GM18517 (cell line): ENCODE data around the gene HIC2.
"Not testable (repeated sequence)": the region's sequence is repeated elsewhere in the genome, so short reads cannot be mapped to it uniquely, and the experiment has no call there.

Source experiments
- ATAC-seq: cut with Tn5 transposase; IDR thresholded peaks from one replicate; pipeline ENCODE4 v1.9.1; 2021; ENCODE audit warnings: mild to moderate bottlenecking, moderate library complexity; ENCODE audit not compliant: unreplicated experiment

Gene HIC2

DNA sequence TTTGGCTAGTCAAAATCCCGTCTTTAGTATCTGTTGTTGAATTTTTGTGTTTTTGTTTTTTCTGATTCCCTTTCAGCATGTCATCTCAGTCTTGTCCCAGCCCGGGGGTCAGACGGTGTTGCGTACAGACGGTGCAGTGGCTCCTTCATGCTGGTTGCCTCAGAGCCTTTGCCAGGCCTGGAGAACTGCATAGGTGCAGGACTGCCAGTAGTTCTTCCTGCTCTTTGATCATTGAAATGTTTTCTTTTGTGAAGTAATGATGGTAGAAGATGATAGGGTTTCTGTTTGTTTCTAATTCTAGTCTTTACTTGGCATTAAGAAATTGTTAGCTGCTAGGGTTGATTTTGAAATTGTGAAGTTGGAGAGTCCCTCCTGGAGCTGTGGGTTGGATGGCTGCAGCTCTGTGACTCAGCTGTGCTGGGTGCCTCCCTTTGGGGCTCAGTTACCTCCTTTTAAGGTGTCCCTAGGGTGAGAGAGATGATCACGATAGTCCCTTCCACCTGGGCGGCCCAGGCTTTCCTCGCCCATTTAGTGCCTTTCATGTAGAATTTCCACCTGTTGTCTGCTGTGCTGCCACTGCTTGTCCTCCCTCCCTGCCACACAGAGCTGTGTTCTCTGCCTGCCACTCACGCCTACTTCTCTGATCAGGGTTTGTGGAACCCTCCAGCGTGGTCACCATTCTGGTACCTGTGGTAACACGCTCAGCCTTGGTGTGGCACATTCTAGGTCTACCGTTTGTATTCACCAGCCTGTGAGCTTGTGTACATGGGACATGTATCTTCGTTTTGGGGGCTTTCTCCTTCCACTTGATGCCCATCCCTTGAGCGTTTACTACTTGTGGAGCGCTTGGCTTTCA, 17.4 kb downstream of the HIC2 start:
- not testable (repeated sequence) for ATAC-seq

DNA sequence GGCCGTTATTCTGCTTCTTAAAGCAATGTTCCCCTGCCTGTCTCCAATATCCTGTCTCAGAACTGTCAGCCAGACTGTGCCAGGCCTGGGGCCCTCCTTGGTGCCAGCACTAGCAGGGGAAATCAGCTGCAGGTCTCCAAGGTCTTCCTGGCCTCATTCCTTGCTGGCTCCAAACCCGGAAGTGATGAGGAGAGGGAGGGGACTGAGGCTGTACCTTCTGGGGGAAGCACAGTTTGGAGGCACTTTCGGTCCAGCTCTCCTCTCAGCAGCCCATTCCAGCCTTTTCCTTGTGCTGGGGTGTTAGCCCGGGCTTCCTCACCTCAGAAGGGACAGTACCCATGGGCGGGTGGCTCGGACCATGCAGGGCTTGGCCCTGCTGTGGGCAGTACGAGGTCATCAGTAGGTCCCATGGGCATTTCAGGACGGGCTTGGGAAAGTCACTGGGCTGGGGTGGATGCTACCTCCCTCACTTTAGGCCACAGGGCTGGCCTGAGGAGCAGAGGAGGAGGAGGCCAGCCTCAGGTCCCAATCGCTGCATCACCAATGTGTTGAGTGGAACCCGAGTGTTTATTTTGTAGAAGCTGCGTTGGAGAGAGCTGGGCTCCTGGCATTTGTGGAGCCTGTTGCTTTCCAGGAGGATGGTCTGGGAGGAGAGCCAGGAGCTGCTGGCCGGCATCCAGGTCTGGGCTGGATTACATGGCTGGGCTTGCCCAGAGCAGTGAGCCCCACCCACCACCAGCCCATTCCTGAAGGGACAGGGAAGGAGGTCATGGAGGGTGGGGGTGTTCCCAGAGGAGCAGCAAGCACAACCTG, 19.0 kb downstream of the HIC2 start:
- ATAC-seq: not testable (repeated sequence)

DNA sequence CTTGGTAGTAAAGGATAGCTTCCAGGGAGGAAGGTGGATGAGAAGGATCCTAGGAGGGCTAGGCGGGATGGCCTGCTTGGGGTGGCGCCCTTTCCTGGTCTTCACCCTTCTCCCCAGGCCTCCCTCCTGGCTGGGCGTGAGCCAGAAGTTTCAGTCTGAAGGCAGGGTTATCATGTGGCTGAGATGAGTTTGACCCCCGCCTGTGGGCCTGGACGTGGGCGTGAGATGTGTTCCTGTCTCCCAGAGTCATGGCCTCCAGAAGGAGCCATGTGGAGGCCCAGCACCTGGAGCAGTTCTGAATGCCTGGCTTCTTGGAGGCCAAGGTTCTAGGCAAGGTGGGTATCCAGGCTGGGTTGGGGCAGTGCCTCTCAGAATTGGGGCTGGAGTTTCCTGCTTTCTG, 20.8 kb downstream of the HIC2 start:
- not testable (repeated sequence) for ATAC-seq

DNA sequence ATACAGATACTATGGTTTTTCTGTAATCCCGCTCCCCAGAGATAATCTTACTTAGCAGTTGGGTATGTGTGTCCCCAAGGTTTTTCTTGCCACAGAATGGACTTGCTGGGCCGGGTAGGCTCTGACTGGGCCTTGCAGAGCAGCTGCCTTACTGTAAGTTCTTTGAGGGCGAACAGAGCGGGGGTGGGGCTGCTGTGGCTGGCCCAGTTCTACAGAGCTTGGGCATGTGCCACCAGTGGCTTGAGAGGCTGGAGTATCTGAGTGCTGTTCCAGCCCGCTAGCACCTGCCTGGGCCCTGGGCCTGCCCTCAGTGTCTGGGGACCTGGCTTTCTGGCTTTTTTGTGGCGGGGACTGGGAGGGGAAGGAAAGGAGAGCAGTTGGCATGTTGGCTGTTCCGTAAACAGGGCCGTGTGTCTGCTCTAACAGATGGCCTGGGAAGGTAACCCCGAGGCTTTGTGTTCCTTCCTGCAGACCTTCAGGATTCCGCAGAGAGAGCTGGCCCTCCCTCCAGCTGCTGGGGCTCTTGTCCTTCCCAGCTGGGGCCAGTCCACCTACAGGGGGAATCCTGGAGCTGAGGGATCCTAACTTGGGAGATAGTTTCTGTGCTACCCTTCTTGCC, 23.0 kb downstream of the HIC2 start:
- not testable (repeated sequence) for ATAC-seq

DNA sequence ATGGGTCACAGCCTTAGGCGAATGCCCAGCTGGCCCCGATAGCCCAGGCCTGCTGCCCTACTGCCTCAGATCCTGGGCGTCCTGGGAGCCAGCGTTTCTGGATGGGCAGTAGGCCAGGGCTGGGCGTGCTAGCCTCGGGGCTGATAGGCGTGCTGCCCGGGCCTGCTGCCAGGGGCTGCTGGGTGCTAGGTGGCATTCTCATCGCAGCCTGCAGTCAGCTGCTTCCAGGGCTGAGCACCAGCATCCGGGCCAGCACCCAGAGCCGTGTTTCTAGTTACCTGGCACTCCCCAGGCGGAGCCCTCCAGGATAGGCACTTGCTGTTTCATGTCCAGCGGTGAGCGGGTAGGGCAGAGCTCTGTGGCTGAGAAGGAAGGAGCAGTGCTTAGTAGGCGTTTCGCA, 23.5 kb downstream of the HIC2 start:
- not testable (repeated sequence) for ATAC-seq

DNA sequence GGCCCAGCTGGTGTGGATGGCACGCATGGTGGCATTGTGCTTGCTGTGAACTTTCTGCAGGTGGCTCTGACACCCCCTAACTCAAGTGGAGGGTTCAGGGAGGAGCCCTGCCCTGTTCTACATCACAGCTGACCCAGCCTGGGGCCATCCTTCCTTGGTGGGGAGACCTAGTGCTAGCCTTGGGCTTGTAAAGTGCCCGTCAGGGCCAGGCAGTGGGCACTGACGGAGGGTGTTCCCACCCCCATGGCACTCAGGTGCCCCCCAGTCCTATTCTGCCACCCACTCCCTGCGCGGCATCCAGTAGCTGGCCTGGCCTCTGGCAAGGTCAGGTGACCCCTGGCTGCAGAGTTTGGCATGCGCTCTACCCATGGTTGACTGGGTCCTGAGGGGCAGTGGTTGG, 24.0 kb downstream of the HIC2 start:
- not testable (repeated sequence) for ATAC-seq

DNA sequence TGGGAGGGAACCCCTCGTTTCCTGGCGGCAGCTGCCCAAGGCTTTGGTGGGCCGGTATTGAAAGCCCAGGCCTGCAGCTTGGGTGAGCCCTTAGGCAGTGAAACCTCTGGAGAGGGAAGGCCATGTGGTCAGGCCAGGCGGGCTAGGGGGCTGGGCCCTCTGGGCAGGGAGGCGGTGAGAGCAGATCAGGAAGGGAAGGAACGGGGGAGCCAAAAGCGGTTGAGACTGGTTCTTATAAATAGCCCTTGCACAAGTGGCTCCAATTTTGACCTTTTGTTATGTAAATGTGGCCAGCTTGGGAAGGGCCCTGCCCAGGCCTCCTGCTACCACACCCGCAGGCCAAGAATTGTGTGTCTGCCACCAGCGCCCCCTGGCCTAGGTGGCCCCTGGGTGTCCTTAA, 25.0 kb downstream of the HIC2 start:
- ATAC-seq: not testable (repeated sequence)

DNA sequence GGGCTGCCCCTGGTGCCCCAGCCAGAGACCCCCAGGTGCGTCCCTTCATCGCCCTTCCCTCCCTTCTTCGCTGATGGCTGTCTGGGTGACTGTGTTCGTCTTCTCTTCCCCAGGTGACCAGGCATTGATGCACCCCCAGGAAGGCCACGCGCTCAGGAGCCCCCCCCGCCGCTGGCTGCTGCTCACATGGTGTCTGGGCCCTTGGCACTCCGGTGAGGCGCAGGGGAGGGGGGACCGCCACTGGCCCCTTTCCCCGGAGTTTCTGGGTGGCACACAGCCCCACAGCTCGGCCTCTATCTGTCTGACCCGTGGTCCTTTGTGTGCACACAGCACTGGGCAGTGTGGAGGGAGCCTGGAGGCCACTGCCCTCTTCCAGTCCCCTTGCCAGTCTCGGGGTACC, 25.5 kb downstream of the HIC2 start:
- not testable (repeated sequence) for ATAC-seq

DNA sequence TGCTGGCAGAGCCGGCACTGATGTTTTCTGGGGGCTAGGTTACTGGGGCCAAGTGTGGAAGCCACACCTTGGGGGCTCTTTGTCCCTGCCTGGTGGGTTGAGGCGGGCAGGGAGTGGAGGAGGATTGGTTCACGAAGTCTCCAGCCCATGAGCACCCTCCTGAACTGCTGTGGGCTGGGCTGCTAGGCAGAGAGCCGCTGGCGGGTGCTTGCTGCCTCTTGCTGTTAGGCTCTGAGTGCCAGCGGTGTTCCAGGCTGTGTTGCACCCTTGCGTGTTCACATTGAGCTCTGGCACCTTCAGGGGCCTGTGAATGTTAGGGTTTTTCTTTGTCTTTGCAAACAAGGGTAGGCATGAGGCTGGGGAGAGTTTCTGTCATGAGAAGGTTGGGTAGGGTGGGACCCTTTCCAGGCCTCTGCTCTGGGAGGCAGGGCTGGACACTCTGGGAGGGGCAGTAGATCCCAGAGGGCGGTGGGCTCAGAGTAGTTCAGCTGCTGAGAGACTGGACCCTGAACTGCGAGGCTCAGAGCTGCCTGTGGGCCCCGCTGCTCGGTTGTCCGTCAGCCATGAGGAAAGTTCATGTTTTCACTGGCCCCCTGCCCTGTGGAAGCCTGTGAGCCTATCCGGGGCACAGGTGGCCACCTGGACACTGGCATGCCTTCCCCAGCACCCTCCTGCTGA, 26.0 kb downstream of the HIC2 start:
- ATAC-seq: no peak

DNA sequence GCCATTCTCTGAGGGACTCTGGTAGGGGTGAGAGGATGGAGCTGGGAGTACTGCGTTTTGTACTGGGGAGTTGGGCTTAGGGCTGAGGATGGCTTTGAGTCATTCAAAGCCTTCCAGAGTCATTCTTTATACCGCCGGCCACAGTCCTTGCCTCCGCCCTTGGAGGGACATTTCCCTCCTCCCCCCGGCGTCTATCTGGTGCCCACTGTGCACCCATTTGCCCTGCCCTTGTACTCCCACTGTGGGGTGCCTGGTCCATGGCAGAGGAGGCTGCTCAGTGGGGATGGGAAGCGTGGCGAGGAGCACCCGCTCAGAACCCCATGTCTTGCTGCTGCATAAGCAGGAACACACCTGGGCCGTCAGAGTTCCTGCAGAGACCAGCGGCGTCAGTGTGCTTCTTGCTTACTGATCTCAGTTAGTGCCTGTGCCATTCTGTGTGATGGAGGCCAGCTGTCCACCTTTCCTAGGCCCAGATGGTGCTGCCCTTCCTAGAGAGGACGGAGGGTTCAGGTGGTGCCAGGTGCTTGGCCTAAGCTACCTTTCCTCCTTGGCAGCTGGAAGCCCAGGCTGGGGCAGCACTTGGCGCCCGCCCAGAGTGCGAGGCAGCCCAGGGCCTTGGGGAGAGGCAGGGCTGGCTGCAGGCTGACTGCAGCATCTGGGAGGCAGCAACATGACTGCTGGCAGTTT, 26.7 kb downstream of the HIC2 start:
- no peak for ATAC-seq

DNA sequence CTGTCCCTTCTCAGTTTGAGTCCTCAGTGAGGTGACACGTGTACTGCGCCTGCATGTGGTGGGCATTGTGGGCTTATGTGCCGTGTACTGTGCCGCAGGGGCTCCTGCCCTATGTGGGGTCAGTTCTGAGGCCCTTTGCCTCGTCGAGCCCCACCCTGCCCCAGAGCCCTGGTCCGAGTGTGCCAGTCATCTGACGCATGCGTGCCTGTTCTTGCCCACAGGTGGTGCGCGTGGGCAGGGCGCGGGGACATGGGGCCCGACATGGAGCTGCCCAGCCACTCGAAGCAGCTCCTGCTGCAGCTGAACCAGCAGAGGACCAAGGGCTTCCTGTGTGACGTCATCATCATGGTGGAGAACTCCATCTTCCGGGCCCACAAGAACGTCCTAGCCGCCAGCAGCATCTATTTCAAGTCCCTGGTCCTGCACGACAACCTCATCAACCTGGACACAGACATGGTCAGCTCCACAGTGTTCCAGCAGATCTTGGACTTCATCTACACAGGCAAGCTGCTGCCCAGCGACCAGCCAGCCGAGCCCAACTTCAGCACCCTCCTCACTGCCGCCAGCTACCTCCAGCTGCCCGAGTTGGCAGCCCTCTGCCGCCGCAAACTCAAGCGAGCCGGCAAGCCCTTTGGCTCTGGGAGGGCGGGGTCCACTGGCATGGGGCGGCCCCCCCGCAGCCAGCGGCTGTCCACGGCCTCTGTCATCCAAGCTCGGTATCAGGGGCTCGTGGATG, 27.7 kb downstream of the HIC2 start:
- no peak for ATAC-seq

DNA sequence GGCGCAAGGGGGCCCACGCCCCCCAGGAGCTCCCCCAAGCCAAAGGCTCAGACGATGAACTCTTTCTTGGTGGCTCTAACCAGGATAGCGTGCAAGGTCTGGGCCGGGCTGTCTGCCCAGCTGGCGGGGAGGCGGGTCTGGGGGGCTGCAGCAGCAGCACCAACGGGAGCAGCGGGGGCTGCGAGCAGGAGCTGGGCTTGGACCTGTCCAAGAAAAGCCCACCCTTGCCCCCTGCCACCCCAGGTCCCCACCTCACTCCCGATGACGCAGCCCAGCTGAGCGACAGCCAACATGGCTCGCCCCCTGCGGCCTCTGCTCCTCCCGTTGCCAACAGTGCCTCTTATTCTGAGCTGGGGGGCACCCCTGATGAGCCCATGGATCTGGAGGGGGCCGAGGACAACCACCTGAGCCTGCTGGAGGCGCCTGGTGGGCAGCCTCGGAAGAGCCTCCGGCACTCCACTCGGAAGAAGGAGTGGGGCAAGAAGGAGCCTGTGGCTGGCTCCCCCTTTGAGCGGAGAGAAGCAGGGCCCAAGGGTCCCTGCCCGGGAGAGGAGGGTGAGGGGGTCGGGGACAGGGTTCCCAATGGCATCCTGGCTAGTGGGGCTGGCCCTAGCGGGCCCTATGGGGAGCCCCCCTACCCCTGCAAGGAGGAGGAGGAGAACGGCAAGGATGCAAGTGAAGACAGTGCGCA, 28.4 kb downstream of the HIC2 start:
- no peak for ATAC-seq

DNA sequence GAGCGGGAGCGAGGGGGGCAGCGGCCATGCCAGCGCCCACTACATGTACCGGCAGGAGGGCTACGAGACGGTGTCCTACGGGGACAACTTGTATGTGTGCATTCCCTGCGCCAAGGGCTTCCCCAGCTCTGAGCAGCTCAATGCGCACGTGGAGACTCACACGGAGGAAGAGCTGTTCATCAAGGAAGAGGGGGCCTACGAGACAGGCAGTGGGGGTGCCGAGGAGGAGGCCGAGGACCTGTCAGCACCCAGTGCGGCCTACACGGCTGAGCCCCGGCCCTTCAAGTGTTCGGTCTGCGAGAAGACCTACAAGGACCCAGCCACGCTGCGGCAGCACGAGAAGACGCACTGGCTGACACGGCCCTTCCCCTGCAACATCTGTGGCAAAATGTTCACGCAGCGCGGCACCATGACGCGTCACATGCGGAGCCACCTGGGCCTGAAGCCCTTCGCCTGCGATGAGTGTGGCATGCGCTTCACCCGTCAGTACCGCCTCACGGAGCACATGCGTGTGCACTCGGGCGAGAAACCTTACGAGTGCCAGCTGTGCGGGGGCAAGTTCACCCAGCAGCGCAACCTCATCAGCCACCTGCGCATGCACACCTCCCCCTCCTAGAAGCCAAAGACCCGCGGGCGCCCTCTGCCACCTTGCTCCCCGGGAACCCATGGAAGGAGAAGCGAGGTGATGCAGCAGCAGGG, 29.1 kb downstream of the HIC2 start:
- ATAC-seq: no peak

DNA sequence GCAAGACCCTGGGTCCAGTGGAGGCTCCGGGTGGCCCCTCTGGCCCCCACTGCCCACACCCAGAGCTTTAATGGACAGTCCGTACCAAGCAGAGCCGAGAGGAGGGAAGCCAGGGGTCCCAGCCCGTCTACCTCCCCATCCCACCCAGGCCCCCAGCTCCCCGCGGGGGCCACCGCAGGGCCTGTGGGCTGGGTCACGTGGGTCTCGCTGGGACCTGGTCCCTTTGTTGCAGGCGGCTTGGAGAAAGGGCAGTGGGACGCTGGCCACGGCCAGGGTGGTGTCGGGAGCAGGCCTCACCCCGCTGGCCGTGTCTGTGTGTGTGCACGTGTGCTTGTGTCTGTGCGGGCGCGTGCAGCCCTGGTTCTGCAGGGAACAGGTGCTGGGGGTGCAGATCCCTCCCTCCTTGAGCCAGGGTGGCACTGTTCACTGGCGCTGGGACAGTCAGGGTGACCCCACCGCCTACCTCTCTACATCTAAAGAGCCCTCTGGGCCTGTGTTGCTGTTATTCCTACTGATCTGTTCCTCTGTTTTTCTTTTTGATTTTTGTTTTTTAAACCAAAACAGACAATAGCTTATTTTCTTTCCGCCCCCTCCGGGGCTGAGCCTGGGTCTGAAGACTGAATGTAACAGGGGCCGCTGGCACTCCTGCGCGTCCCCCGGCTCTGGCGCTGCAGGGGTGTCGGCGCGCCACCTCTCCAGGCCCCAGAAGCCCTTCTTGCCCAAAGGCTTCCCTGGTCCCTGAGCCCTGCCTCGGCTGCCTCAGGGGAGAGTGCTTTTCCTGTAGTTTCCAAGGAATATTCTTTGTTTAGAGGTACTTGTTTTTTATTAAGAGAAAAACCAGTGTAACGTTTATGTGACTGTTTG, 29.9 kb downstream of the HIC2 start:
- ATAC-seq: no peak

DNA sequence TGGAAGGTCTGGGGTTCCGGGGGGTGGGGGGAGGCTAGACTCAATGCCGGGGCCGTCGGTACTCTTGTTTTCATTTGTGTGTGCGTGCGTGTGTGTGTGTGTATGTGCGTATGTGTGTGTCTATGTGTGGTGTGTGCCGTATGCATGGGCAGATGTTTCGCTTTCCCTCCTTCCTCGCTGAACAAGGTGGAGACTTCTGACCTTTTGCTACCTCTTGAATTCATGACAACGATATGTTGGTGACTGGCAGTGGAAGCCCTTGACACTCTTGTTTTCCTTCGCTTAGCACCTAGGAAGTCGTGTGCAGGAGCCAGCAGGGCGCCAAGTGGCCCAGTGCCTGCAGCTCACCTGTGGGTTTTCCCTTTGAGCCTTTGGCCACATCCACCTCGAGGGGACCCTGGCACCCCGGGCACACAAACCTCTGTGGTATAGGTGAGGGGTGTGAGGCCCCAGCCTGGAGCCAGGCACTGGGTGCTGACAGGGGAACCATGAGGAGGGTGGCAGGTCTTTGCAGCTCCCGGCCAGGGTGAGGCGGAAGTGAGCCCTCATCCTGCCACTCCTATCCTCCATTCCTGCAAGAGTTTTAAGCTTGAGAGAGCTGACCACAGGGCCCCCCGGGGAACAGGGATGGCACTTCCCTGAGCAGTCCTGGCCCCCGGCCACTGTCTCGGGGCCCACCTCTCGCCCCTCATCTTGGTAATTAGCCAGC, 30.7 kb downstream of the HIC2 start:
- ATAC-seq: no peak

DNA sequence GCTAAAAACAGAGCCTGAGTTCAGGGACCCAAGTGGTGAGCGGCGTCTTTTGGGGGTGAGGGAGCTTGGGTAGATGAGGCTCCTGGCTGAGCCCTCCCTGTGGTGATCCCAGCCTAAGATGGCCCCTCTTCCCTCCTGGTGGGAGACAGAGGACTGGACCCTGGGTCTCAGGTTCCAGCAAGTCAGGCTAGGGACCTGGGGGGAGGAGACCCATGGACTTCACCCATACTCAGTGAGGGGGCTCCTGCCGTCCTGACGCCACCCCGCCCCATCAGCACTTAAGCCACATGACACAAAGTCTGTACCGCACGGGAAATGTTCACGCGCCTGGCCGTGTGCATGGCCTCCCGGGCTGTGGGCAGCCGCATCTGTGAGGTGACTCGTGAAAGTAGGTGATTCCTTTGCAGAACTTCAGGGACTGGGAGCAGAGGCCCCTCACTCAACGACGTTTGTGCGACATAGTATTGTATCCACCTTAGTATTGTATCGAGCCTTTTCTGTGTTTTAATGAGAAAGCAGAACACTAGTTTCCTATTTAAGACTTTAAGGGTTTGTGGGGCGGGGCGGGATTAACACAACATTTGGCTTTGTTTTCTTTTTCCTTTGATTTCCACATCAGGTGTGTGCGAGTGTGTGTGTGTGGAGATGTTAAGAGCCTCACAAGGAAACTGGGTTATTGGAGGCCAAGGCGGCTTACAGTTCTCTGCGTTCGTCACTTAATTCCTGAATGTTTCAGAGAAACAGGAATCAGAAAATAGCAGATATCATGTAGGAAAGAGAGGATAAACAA, 31.7 kb downstream of the HIC2 start:
- ATAC-seq: no peak
